GM20000 (cell line): ENCODE measurements around the gene DDAH2.

Experiments
- DNase-seq: peaks from one replicate; pipeline ENCODE4 v3.0.0; 2012; ENCODE audit warnings: low spot score
- TF ChIP-seq, protein P1 (sequence below): IDR thresholded peaks from 2 replicates; pipeline ENCODE4 v1.5.1; 2012; ENCODE audit warnings: mild to moderate bottlenecking, control low read depth; ENCODE audit errors: extremely low read depth, missing control alignments

Gene DDAH2

GRCh38 chr6:31765910-31766794 is 37.1 kb upstream of the DDAH2 start:
- DNase-seq = no peak
- TF ChIP-seq, protein P1, sequence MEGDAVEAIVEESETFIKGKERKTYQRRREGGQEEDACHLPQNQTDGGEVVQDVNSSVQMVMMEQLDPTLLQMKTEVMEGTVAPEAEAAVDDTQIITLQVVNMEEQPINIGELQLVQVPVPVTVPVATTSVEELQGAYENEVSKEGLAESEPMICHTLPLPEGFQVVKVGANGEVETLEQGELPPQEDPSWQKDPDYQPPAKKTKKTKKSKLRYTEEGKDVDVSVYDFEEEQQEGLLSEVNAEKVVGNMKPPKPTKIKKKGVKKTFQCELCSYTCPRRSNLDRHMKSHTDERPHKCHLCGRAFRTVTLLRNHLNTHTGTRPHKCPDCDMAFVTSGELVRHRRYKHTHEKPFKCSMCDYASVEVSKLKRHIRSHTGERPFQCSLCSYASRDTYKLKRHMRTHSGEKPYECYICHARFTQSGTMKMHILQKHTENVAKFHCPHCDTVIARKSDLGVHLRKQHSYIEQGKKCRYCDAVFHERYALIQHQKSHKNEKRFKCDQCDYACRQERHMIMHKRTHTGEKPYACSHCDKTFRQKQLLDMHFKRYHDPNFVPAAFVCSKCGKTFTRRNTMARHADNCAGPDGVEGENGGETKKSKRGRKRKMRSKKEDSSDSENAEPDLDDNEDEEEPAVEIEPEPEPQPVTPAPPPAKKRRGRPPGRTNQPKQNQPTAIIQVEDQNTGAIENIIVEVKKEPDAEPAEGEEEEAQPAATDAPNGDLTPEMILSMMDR = no peak

- TF ChIP-seq, protein P1 = no peak
- no peak for DNase-seq
Measured at GRCh38 chr6:31765559-31765909, 36.4 kb upstream of the DDAH2 start.

DNA sequence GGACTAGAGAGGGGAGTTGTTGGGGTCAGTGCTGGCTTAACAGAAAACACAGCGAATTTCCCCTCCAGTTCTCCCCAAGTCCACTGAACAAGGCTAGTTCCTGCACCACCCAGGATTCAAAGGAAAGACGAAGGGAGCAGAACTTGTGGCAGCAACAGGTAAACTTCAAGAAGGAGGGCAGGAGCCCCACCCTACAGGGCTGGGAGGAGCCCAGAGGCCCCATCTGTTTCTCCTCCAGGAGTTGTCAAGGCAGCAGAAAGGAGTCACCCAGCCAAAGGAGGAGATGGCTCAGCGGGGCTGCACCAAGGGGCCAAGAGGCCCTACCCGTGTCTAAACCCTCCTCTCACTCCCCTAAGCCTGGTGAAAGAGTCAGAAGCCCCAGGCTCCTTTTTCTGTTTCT is 35.1 kb upstream of the DDAH2 start:
- TF ChIP-seq, protein P1 = no peak
- DNase-seq = no peak

DNA sequence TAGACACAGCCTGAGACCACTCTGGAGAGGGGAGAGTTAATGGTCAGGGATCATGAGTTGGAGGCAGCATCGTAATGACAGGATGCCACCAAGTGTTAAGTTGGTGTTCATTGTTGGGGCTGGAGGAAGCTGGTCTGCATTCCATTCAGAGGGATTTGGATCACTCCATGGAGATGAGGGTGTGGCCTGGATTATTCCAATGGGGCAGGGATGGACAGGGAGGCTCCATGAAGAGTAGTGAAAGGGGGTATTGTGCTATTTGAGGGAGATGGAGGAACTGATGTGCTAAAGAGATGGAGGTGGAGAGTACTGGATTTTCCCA is 34.5 kb upstream of the DDAH2 start:
- TF ChIP-seq, protein P1 = no peak
- DNase-seq = no peak

GRCh38 chr6:31762878-31763618 is 33.9 kb upstream of the DDAH2 start:
- DNase-seq = no peak
- TF ChIP-seq, protein P1 = no peak

- DNase-seq = no peak
- TF ChIP-seq, protein P1 = no peak
Measured at GRCh38 chr6:31762356-31762755, 33.3 kb upstream of the DDAH2 start, which contains the start of gene SAPCD1. Gene SAPCD1 (plus strand): TSS chr6:31762656. CDS start chr6:31763055, 399 bp downstream.

- DNase-seq = no peak
- TF ChIP-seq, protein P1 = no peak
Measured at GRCh38 chr6:31761343-31761742, 32.2 kb upstream of the DDAH2 start.
